Hippocampal formation (tissue), 2 donors: ENCODE measurements around the gene TRMT61A.

Experiments used
- DNase-seq, 2 donors: peaks; one replicate each; lab custom pipeline; 2025; lab: John Stamatoyannopoulos, UW

Gene TRMT61A

DNA sequence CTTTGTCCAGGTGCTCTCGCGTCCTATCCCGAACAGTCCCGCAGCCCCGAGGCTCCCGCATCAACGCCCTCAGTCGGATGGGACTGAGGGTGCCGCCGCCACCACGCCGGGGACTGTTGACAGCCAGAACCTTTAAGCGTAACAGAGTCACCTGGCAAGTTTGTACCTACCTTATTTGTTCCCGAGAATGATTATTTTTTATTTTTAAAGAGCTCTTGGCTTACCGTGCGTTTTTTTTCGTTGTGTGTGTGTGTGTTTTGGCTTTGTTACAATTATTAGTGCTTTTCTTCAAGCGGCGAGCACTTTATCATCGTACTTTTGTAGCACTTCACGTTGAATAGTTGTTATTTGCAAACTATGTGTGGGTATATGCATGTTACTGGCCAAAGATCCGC, 34.2 kb downstream of the TRMT61A start:
- DNase-seq, result no peak

- DNase-seq, result no peak
These were observed 35.0 kb downstream of the TRMT61A start for GRCh38 chr14:103563844-103564505.

DNA sequence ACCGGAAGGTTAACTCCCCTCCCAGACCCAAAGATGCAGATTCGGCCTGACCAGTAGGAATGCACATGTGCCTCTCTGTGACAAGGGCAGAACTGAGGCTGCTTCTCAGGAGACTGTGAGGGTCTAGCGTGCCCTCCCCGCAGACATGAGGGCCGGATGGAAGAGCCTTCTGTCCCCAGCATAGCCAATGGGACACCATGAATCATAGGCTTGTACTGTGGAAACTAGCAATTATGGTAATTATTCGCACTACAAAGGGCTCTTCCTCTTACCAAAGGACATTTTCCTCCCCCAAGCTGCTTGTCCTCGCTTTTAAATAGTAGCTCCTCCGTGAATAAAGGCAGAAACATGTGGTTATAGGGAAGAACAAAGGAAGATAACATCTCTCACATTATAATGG, 40.0 kb downstream of the TRMT61A start:
- DNase-seq, result no peak

GRCh38 chr14:103569408-103569807, 40.4 kb downstream of the TRMT61A start:
- DNase-seq, result no peak

DNA sequence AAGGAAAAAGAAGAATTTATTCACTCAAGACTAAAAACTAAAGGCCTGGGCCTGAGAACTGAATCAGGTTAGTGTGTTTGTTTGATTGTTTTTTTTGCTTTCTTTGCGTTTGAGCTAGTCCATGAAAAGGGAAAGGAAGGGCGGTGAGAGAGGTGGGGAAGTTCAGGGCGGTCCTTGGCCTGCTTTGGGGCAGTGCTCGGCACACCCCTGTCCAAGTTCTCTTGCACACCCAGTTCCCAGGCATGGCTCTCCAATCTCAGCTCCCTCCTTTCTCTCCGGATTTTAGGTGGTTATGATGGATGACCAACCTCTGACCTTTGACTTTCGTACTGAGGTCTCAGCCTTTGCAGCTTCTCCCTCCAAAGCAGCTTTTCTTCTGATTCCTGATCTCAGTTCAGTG, 45.1 kb downstream of the TRMT61A start:
- DNase-seq, result no peak

GRCh38 chr14:103574707-103575285, 45.8 kb downstream of the TRMT61A start:
- no peak for DNase-seq

- DNase-seq, result peak; percentile 46 to 67
These were observed 47.5 kb downstream of the TRMT61A start for GRCh38 chr14:103576371-103577024.

DNA sequence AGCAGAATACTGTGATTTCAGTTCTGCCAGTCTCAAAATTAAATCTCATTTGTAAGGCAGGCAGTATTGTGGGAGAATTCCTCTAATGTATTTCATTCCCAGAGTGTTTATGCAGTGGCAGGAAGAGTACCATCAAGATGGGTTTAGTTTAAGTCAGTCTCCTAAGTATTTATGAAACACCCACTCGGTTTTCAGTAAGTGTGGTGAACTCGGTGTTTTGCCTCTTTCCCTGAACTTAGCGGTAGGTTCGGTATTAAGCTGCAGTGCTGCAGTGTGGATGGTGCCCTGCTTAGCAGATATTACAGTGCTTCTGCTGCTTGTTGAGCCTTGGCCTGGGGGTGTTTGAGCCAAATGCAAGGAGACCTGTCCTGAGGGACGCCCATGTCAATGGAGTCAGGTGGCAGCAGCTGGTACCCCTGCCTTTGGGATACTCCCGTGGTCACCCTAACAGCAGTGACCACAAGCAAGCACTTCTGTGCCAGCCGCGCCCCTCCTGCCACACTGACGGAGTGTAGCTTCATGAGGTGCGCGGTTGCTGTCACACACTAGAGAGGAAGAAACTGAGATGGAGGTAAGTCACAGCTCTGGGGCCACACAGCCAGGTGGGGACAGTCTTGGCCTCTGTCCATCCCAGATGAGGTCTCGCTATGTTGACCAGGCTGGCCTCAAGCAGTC, 49.5 kb downstream of the TRMT61A start:
- no peak for DNase-seq

GRCh38 chr14:103581206-103581605, 52.2 kb downstream of the TRMT61A start:
- no peak for DNase-seq

- DNase-seq, result no peak
These were observed 53.1 kb downstream of the TRMT61A start for GRCh38 chr14:103581954-103582703.

GRCh38 chr14:103584326-103584915, 55.4 kb downstream of the TRMT61A start:
- no peak for DNase-seq
